Stimulated activated CD8-positive, alpha-beta memory T cell treated with anti-CD3 and anti-CD28 coated beads, Interleukin-7, amount 100 ng/mL, for 1 hour (primary cell): ENCODE data around the gene EXOC3L4.
A peak's percentile ranks its signal among the peaks of the same experiment; 100 is the strongest.

Experiments
- DNase-seq, 2 donors: peaks; one replicate each; pipeline ENCODE4 v3.0.0-alpha.2; 2020; ENCODE audit warnings: low read depth in 2 of 2

The EXOC3L4 gene

GRCh38 chr14:103091041-103091882 is 3.3 kb upstream of the EXOC3L4 start:
- DNase-seq = peak; percentile 61

- no peak for DNase-seq
These were observed 2.7 kb upstream of the EXOC3L4 start for GRCh38 chr14:103091883-103092222.

GRCh38 chr14:103093856-103094405 is 594 bp upstream of the EXOC3L4 start:
- DNase-seq = no peak

GRCh38 chr14:103095210-103095778 is 769 bp downstream of the EXOC3L4 start:
- no peak for DNase-seq

- DNase-seq = no peak
These were observed 1.9 kb downstream of the EXOC3L4 start for GRCh38 chr14:103096387-103096786.

- DNase-seq = no peak
These were observed 2.9 kb downstream of the EXOC3L4 start for GRCh38 chr14:103097244-103097993.

- no peak for DNase-seq
These were observed 3.8 kb downstream of the EXOC3L4 start for GRCh38 chr14:103097994-103098957.

GRCh38 chr14:103099081-103099732 is 4.7 kb downstream of the EXOC3L4 start:
- DNase-seq = no peak

- no peak for DNase-seq
These were observed 5.3 kb downstream of the EXOC3L4 start for GRCh38 chr14:103099733-103100280.

GRCh38 chr14:103100281-103101121 is 6.0 kb downstream of the EXOC3L4 start:
- no peak for DNase-seq

GRCh38 chr14:103101257-103101962 is 6.9 kb downstream of the EXOC3L4 start:
- no peak for DNase-seq

- DNase-seq = no peak
These were observed 7.6 kb downstream of the EXOC3L4 start for GRCh38 chr14:103101963-103102688.

- no peak for DNase-seq
These were observed 8.2 kb downstream of the EXOC3L4 start for GRCh38 chr14:103102689-103103260.

- no peak for DNase-seq
These were observed 9.2 kb downstream of the EXOC3L4 start for GRCh38 chr14:103103461-103104388.

GRCh38 chr14:103104389-103104653 is 9.8 kb downstream of the EXOC3L4 start:
- no peak for DNase-seq

- DNase-seq = peak; percentile 39 to 58
These were observed 10.3 kb downstream of the EXOC3L4 start for GRCh38 chr14:103104654-103105452.
